T-helper 9 cell (primary cell): ENCODE data around the gene ALPK1.
"Not testable (repeated sequence)": the region's sequence is repeated elsewhere in the genome, so short reads cannot be mapped to it uniquely, and the experiment has no call there.

Experiments used
- DNase-seq: peaks from one replicate; pipeline ENCODE4 v3.0.0-alpha.2; 2020

The ALPK1 gene

GRCh38 chr4:112381996-112382692, 85.0 kb downstream of the ALPK1 start:
- DNase-seq: no peak

DNA sequence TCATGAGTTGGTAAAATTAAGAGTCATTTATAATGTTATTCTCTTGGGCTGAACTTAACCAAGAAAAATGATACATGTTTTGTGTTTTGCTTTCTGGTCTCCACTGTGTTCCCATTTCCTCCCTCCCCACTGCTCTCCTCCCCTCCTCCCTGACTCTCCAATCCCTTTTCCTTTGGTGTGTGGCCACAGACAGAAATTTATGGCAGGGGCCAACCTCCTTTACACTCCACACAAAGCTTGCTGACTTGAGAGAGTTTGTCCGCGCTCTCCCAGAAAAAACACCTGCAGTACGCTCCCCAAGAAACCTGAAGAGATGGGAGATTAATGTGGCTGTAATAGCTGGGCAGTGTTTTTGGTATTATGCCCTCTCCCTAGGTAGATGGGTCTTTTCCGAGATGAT, 88.9 kb downstream of the ALPK1 start:
- DNase-seq: no peak

GRCh38 chr4:112402098-112402497, 104.9 kb downstream of the ALPK1 start:
- no peak for DNase-seq

DNA sequence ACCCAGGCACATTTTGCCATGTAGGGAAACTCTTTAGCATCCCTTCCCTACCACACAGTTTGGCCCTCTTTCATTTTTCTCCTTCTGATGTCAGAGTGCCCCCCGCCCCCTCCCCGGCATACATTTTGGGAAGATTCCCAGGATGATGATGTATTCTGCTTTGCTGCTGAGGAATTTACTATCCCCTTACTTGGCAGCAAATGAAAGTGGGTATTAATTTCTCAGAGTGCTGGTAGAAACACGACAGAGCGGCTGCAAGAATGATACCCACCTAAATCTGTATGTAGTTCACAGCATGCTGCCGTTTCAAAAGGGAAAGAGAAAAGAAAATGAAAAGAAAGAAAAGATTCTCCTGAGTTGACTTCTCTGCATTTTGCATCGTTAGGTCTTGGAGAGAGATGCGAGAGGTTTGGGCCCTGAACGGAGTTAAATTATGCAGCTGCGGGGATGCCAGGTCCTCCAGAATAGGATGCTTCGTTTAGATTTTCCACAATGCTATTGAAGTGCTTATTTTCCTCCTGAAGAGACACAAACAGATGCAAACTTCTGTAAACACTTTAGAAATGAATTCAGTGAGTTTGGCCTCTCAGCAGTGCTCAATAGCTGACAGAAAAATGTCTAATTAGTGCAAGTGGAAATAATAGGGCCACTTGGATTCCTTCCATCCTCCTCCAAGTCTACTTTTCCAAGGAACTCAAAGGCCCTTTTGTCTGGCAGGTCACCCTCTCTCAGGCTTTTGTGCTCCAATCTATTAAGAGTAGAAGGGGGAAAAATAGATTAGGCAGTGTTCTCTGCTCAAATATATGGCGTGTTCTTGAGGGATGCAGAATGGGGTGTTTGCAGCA, 106.2 kb downstream of the ALPK1 start:
- no peak for DNase-seq

GRCh38 chr4:112410364-112410763, 113.2 kb downstream of the ALPK1 start:
- no peak for DNase-seq

GRCh38 chr4:112410804-112411203, 113.6 kb downstream of the ALPK1 start:
- DNase-seq: no peak

GRCh38 chr4:112411781-112412550, 114.8 kb downstream of the ALPK1 start:
- no peak for DNase-seq

GRCh38 chr4:112416464-112416863, 119.3 kb downstream of the ALPK1 start:
- DNase-seq: no peak

DNA sequence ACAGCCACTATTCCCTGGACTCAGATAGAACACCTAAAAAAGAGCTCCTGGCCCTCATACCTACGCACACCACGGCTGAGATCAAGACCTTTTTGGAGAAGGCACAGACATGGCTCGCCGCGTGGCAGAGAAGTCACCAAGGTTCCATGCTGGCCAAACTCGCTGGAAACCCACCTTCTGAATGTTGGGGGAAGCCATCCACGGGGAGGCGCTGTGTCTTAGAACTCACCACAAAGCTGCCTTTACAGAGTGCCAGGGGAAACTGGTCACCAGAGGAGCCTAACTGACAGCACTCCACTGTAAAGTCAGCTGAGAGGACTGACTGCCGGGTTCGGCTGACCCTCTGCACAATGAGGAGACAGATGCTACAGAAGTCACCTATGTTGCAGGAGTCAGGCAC, 120.9 kb downstream of the ALPK1 start:
- no peak for DNase-seq

- DNase-seq: no peak
Measured at GRCh38 chr4:112421911-112422310, 124.7 kb downstream of the ALPK1 start.

GRCh38 chr4:112422644-112423043, 125.5 kb downstream of the ALPK1 start:
- DNase-seq: no peak

- DNase-seq: no peak
Measured at GRCh38 chr4:112423591-112423990, 126.4 kb downstream of the ALPK1 start.

DNA sequence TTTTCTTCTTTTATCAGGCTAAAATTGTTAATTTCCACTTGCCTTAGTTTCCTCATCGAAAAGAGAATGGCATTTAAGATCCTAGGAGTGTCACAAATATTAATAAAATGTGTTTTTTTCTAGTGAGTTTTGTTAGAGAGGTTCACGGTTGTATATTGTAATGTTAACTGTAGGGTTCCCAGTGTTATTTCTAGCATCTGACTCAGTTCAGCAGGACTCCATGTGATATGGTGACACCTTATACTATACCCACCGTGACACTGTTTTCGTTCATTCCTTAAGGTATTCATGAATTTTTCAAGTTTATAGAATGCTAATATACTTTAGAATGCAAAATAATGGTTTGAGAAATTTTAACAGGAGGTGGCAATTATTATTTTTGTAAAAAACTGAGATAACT, 128.7 kb downstream of the ALPK1 start:
- no peak for DNase-seq

GRCh38 chr4:112426416-112426815, 129.2 kb downstream of the ALPK1 start:
- no peak for DNase-seq

DNA sequence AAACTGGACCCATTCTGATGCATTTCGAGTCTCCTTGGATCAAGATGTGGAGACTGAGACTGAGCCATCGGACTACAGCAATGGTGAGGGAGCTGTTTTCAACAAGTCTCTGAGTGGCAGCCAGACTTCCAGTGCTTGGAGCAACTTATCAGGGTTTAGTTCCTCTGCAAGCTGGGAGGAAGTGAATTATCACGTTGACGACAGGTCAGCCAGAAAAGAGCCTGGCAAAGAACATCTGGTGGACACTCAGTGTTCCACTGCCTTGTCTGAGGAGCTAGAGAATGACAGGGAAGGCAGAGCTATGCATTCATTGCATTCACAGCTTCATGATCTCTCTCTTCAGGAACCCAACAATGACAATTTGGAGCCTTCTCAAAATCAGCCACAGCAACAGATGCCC, 134.0 kb downstream of the ALPK1 start:
- DNase-seq: no peak

DNA sequence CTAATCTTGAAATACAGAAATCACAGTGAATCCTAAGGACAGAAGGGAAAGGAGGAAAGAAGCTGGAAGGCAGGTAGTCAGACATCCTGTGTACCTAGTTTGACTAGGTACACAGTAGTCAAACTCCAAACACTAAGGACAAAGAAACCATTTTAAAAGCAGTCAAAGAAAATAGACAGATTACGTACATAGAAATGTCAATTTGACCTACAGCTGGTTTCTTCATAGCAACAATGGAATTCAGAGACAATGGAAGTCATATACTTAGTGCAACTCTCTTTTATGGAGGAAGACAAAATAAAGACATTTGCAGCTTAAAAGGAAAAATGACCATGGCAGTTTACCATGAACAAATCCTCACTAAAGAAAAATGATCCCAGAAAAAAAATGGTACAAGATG, 139.8 kb downstream of the ALPK1 start:
- no peak for DNase-seq

- not testable (repeated sequence) for DNase-seq
Measured at GRCh38 chr4:112442226-112442625, 145.1 kb downstream of the ALPK1 start.

- DNase-seq: no peak
Measured at GRCh38 chr4:112448306-112449132, 151.3 kb downstream of the ALPK1 start.

DNA sequence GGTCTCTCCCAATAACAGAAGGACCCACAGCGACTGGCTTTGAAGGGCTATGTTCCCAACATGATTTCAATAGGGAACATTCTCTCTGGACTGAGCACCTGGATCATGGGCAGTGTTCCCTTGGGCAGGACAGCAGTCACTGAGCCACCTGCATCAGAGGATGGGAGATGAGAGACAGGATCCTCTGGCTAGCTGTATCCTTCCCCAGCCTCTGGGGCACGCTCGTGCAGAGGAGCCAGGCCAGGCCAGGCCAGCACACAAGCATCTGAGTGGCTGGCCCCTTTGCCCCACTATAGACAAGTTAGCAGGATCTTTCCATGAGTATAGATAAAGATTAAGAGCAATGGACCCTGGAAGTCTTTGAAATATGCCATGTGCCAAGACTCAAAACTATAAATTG, 152.5 kb downstream of the ALPK1 start:
- no peak for DNase-seq

DNA sequence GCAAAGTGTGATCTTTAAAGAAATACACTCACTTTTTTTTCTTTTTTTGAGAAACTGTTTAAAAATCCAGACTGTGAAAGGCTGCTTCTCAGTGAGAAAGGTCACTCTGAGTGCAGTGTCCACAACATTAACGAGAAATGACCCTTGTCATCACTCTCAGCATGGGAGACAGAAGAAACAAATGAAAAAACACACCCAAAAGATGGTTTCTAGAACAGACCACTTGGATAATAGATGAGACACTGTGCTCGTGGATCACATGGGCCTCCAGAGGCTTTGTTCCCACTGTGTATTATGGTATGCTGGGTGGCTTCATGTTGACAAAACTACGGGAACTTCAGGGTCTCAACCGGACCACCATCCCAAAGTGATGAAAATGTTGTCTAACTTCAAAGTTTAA, 153.9 kb downstream of the ALPK1 start:
- DNase-seq: no peak

DNA sequence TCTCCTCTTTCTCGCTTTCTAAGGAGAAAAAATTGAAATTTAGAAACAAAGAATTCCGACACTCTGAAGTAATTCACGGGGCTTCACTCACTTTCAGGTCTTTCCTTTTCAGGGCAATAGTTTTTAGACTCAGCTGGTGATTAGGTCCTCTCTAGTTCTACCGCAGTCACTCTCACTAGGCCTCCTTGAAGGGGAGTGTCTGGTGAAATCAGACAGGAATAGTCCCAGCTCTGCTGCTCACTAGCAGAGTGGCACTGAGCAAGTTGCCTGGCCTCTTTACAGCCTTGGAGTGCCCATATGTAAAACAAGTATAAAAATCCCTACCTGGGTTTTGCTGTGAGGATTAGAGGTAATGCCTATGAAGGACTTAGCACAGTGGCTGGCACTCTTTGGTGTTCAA, 154.7 kb downstream of the ALPK1 start:
- no peak for DNase-seq

GRCh38 chr4:112453321-112453720, 156.2 kb downstream of the ALPK1 start:
- no peak for DNase-seq

GRCh38 chr4:112472318-112472717, 175.1 kb downstream of the ALPK1 start:
- DNase-seq: no peak
